KMS-11 (cell line): Measurements from ENCODE around the gene SETBP1.

Experiments used
- H2AFZ ChIP-seq: fragments of 200-600 bp; sonication (generic); 2 replicates; pipeline ENCODE4 v1.6.1; 2016; ENCODE audit warnings: antibody characterized with exemption, mixed run types, low read depth
- H3K27ac ChIP-seq: fragments of 200-600 bp; sonication (generic); 2 replicates; pipeline ENCODE4 v1.6.1; 2016; ENCODE audit warnings: mild to moderate bottlenecking, mixed run types
- H3K27me3 ChIP-seq: fragments of 200-600 bp; sonication (generic); 2 replicates; pipeline ENCODE4 v1.6.1; 2017; ENCODE audit warnings: mild to moderate bottlenecking, low read depth, mixed run types, moderate library complexity; ENCODE audit not compliant: insufficient read depth
- H3K36me3 ChIP-seq: fragments of 200-600 bp; sonication (generic); 2 replicates; pipeline ENCODE4 v1.6.1; 2017; ENCODE audit warnings: mild to moderate bottlenecking, mixed run types; ENCODE audit not compliant: insufficient read depth
- H3K4me1 ChIP-seq: fragments of 200-600 bp; sonication (generic); 2 replicates; pipeline ENCODE4 v1.6.1; 2016; ENCODE audit warnings: mild to moderate bottlenecking, low read depth, mixed run types; ENCODE audit not compliant: poor library complexity, severe bottlenecking
- H3K4me2 ChIP-seq: fragments of 200-600 bp; sonication (generic); 2 replicates; pipeline ENCODE4 v1.7.0; 2016; ENCODE audit warnings: mild to moderate bottlenecking, mixed run types
- H3K4me3 ChIP-seq: fragments of 200-600 bp; sonication (generic); IDR thresholded peaks from 2 replicates; pipeline ENCODE4 v1.6.1; 2017; ENCODE audit warnings: low read depth, low read length, mixed read lengths; ENCODE audit not compliant: insufficient read depth
- H3K79me2 ChIP-seq: fragments of 200-600 bp; sonication (generic); 2 replicates; pipeline ENCODE4 v1.6.1; 2016; ENCODE audit warnings: low read depth, mixed run types; ENCODE audit not compliant: insufficient read depth
- H3K9ac ChIP-seq: fragments of 200-600 bp; sonication (generic); 2 replicates; pipeline ENCODE4 v1.6.1; 2016; ENCODE audit warnings: mild to moderate bottlenecking, mixed run types
- H4K20me1 ChIP-seq: fragments of 200-600 bp; sonication (generic); 2 replicates; pipeline ENCODE4 v1.6.1; 2016; ENCODE audit warnings: mild to moderate bottlenecking, mixed run types; ENCODE audit not compliant: insufficient read depth
- CTCF ChIP-seq: fragments of 200-600 bp; sonication (generic); conservative IDR thresholded peaks from 2 replicates; pipeline ENCODE4 v1.6.1; 2017; ENCODE audit warnings: low read depth, mild to moderate bottlenecking, antibody characterized with exemption, low read length, moderate library complexity, mixed read lengths

The SETBP1 gene

GRCh38 chr18:44951748-44952147 lies 271.1 kb downstream of the SETBP1 start:
- Histone ChIP-seq H3K27ac (no peak overlapping the region), H3K4me3 (no peak overlapping the region), H3K27me3 (no peaks in the 10 kb centered on the region), H3K79me2 (no peaks in the 10 kb centered on the region), H2AFZ (no peak overlapping the region), H3K4me2 (no peak overlapping the region), H3K36me3 (no peaks in the 10 kb centered on the region), H4K20me1 (no peaks in the 10 kb centered on the region), H3K4me1 (no peaks in the 10 kb centered on the region), H3K9ac (no peak overlapping the region)
- TF ChIP-seq CTCF: no peak

- TF ChIP-seq CTCF: no peak
- Histone ChIP-seq H4K20me1 (no peaks in the 10 kb centered on the region), H2AFZ (no peak overlapping the region), H3K4me2 (no peak overlapping the region), H3K4me3 (no peak overlapping the region), H3K27me3 (no peaks in the 10 kb centered on the region), H3K79me2 (no peaks in the 10 kb centered on the region), H3K4me1 (no peaks in the 10 kb centered on the region), H3K9ac (no peak overlapping the region), H3K27ac (no peak overlapping the region), H3K36me3 (no peaks in the 10 kb centered on the region)
Observed at GRCh38 chr18:44954257-44954656, 273.6 kb downstream of the SETBP1 start.

GRCh38 chr18:44955825-44956224 lies 275.1 kb downstream of the SETBP1 start:
- no peak for TF ChIP-seq CTCF

GRCh38 chr18:44957025-44957424 lies 276.3 kb downstream of the SETBP1 start:
- Histone ChIP-seq H3K27me3 (no peaks in the 10 kb centered on the region), H3K4me3 (no peak overlapping the region), H3K36me3 (no peaks in the 10 kb centered on the region), H3K9ac (no peak overlapping the region), H3K4me1 (peaks cover 6% of the 10 kb centered on the region), H2AFZ (no peak overlapping the region), H3K4me2 (no peak overlapping the region), H3K27ac (no peak overlapping the region), H3K79me2 (no peaks in the 10 kb centered on the region), H4K20me1 (no peaks in the 10 kb centered on the region)
- TF ChIP-seq CTCF: no peak

More at GRCh38 chr18:44955825-44956224, 275.1 kb downstream of the SETBP1 start:
- no peak overlapping the region for H3K4me2 ChIP-seq
- no peak overlapping the region for H2AFZ ChIP-seq
- H4K20me1 ChIP-seq: no peaks in the 10 kb centered on the region
- H3K36me3 ChIP-seq: no peaks in the 10 kb centered on the region
- H3K27me3 ChIP-seq: no peaks in the 10 kb centered on the region
- no peak overlapping the region for H3K27ac ChIP-seq
- peaks cover 3% of the 10 kb centered on the region for H3K4me1 ChIP-seq
- H3K4me3 ChIP-seq: no peak overlapping the region
- H3K79me2 ChIP-seq: no peaks in the 10 kb centered on the region
- H3K9ac ChIP-seq: no peak overlapping the region
